Subcutaneous adipose tissue (tissue), 4 donors: ENCODE measurements around the gene OCA2. TPM values are rescaled to one million over a fixed set of nuclear protein-coding genes. Genes with fewer than 3 reads are reported as not detected.

ENCODE experiments used
- CTCF ChIP-seq: fragments of 450-650 bp; IDR thresholded peaks from one replicate; pipeline ENCODE4 v1.5.1; 2016; ENCODE audit warnings: low read depth, mild to moderate bottlenecking, control low read depth, antibody characterized with exemption, moderate library complexity
- total RNA-seq, 4 donors: library from RNA; depleted of rRNA; stranded (reverse); fragments of >200 nt; gene quantifications; one replicate each; pipeline ENCODE4 v1.1.0, GENCODE V29; 2016

OCA2 gene
- total RNA-seq, 4 donors from 2014 or later: 1.1 TPM; not detected in 3

GRCh38 chr15:27878841-27879240 is 220.3 kb downstream of the OCA2 start:
- TF ChIP-seq CTCF: no peak

DNA sequence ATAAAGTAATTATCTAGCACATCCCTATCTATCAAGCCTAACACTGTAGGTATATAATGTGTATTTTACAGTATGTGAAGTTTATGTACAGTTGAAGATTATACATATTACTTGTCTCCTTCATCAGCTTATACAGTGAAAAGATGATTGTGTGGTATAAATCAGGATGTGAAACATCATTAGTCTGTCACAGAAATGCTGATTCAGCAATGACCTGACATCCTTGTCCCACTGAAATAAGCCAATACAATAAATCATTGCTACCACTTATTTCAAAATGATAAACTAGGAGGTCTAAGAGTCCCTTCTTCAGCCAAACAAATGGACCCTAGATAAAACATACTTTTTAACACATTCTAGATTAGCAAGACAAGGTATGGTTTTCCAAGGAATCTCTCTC is 225.3 kb downstream of the OCA2 start:
- no peak for TF ChIP-seq CTCF

GRCh38 chr15:27873039-27873438 is 226.1 kb downstream of the OCA2 start:
- no peak for TF ChIP-seq CTCF

DNA sequence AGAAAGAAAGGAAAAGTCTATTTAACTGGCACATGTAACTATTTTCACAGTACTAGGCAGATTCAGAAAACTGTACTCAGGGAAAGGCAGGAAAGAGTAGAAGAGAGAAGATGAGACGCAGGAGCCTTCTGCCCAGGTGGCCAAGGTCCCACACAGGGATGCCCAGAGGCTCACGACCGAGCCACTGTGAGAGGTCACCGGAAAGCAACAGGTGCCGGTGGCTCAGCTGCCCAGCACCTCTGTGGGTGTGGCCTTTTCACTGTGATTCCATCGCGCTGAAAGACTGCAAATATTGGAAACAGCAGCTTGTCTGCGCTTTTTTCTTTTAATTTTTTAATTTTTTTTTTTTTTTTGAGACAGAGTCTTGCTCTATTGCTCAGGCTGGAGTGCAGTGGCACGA is 226.8 kb downstream of the OCA2 start:
- no peak for TF ChIP-seq CTCF

- TF ChIP-seq CTCF: no peak
Observed at GRCh38 chr15:27871902-27872260, 227.2 kb downstream of the OCA2 start.

DNA sequence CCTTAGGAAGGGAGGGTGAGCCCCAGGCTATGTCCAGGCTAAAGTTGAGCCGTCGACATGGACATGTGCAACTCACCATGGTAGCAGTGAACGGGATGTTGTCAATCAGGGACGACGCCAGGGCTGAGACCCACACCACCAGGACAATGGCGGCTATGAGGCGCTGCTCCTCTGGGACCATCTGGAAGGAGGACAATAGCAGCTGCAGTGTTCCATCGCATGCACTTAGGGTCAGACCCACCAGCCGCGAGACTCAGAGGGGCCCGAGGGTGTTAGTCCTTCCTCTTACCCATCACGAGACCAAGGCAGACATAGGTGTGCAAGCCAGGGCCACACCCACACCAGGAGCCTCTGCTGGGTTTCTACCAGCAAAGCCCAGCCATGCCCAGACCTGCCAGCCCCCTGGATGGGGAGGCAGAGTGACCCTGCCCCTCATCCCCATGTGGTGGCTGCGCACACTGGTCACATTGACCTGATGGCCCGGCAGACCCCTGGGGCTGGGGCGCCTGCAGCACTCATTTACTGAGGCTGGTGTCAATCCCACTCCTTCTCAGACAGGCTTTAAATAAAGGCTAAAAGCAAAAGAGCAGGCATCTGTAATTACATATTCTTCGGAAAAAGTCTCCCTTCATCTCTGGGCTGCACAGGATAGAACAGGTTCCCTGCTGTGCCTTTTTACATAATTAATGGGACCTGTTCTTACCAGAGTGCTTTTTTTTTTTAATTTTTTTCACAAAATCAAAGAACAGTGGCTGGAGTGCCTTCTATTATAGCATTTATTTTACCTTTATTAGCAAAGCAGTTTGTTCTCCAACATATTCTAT is 227.8 kb downstream of the OCA2 start:
- TF ChIP-seq CTCF: no peak

- TF ChIP-seq CTCF: no peak
Observed at GRCh38 chr15:27870320-27870719, 228.8 kb downstream of the OCA2 start.
